GM10266 (cell line): Measurements from ENCODE around the gene GABRP.

ENCODE experiments used
- DNase-seq: peaks from one replicate; pipeline ENCODE4 v3.0.0; 2012; ENCODE audit errors: extremely low spot score
- TF ChIP-seq, protein P1 (sequence below): IDR thresholded peaks from 2 replicates; pipeline ENCODE4 v1.5.1; 2012; ENCODE audit warnings: mild to moderate bottlenecking, low read depth; ENCODE audit not compliant: control insufficient read depth, insufficient read depth; ENCODE audit errors: missing control alignments

The GABRP gene

GRCh38 chr5:170743876-170744212, 39.7 kb upstream of the GABRP start:
- TF ChIP-seq, protein P1, sequence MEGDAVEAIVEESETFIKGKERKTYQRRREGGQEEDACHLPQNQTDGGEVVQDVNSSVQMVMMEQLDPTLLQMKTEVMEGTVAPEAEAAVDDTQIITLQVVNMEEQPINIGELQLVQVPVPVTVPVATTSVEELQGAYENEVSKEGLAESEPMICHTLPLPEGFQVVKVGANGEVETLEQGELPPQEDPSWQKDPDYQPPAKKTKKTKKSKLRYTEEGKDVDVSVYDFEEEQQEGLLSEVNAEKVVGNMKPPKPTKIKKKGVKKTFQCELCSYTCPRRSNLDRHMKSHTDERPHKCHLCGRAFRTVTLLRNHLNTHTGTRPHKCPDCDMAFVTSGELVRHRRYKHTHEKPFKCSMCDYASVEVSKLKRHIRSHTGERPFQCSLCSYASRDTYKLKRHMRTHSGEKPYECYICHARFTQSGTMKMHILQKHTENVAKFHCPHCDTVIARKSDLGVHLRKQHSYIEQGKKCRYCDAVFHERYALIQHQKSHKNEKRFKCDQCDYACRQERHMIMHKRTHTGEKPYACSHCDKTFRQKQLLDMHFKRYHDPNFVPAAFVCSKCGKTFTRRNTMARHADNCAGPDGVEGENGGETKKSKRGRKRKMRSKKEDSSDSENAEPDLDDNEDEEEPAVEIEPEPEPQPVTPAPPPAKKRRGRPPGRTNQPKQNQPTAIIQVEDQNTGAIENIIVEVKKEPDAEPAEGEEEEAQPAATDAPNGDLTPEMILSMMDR: no peak
- DNase-seq: no peak

- TF ChIP-seq, protein P1: no peak
- DNase-seq: no peak
These were observed 37.9 kb upstream of the GABRP start for GRCh38 chr5:170745481-170746071.

DNA sequence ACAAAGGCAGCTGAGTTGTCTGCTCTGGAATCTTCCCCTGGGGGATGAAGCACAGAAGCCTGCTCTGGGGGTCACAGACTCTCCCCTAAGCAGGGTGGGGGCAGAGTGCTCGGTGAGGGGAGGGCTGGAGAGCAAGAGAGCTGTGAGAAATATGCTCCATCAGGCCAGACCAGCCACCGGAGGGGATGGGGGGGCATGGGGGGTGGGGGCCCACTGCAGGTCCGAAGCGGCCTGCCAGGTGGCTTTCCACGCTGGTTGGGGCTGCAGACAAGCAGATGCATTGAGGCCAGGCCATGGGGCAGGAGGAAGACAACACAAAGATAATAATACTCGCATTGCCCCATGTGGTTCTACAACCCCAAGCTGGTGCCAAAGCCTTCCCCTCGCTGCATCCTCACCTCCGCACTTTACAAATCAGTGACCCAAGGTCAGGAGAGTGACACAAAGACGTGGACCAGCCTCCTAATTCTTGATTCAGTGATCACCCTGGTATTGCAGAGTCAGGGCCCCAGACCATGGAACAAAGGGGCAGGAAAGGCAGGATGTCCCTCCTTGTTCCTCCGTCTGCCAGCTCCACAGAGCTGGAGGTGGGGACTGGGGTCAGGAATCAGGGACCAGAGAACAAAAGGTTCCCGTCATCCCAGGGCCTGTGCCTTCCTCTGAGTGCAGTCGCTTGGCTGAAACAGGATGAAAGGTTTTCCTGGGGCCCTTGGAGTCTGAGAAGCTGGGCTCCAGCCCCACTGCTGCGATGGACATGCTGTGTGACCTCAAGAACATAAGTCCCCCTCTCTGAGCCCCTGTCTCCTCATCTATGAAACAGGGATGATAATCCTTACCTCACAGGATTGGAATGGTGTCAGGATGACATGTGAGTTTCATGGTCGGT, 37.2 kb upstream of the GABRP start:
- DNase-seq: no peak
- TF ChIP-seq, protein P1: no peak

DNA sequence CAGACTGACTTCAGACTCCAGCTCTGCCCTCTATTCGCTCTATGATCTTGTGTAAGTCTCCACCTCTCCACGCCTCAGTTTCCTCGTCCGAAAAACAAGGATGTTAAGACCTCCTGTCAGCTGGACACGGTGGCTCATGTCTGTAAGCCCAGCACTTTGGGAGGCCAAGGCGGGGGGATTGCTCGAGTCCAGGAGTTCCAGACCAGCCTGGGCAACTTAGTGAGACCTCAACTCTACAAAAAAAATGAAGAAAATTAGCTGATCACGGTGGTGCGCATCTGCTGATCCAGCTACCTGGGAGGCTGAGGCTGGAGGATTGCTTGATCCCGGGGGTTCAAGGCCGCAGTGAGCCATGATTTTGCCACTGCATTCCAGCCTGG, 36.6 kb upstream of the GABRP start:
- TF ChIP-seq, protein P1: no peak

GRCh38 chr5:170747357-170747756, 36.2 kb upstream of the GABRP start:
- TF ChIP-seq, protein P1: no peak
- DNase-seq: no peak

More for the DNA sequence above, 36.6 kb upstream of the GABRP start:
- DNase-seq: no peak

DNA sequence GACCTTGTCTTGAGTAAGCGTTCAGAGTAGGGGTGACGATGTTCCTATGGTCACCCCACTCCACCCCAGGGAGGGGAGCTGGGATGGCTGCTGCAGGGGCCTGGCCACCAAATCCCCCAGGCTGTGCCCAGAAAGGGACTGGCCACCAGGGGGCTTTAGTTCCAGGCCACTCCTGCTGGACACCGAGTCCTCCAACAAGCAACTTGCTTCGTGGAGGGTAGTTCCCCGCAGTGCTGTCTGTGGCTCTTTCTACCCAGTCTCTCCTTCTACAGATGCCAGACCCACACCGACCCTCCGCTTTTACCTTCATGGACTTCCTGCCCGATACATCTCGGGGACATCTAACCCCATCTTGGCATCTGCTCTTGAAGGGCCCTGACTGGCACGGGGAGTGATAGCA, 35.7 kb upstream of the GABRP start:
- DNase-seq: no peak
- TF ChIP-seq, protein P1: peak; percentile 19

- TF ChIP-seq, protein P1: no peak
- DNase-seq: no peak
These were observed 34.5 kb upstream of the GABRP start for GRCh38 chr5:170748951-170749471.
